Activated CD8-positive, alpha-beta memory T cell treated with anti-CD3 and anti-CD28 coated beads, Interleukin-2, amount 50 U/mL, for 24 hours (primary cell): Measurements from ENCODE around the gene PRDM9.
"Not testable (repeated sequence)": the region's sequence is repeated elsewhere in the genome, so short reads cannot be mapped to it uniquely, and the experiment has no call there.

Experiments
- DNase-seq: peaks from one replicate; pipeline ENCODE4 v3.0.0-alpha.2; 2020; ENCODE audit errors: extremely low read depth

The PRDM9 gene

DNA sequence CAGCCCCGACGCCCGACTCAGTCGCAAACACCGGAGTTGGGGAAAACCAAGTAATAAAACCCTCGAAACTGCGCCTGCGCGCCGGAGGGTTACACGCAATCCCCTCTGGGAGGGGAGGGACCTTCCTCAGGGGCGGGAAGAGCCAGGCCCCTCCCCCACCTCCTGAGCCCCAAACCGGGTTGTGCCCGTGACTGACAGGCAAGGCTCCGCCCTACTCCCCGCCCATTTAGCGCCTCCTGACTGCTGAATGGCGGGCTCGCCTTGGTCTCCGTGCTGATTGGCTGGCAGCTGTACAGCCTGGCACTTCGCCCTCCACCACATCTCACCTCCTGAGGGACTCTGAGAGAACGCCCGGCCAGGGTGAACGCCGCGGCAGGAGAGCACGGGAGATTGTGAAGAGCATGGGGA, at the start of gene PRDM9:
Gene PRDM9 (plus strand): TSS at position 332 of the 408 bp plus-strand sequence. CDS start 1,425 bp downstream, outside the sequence.
- DNase-seq = no peak

DNA sequence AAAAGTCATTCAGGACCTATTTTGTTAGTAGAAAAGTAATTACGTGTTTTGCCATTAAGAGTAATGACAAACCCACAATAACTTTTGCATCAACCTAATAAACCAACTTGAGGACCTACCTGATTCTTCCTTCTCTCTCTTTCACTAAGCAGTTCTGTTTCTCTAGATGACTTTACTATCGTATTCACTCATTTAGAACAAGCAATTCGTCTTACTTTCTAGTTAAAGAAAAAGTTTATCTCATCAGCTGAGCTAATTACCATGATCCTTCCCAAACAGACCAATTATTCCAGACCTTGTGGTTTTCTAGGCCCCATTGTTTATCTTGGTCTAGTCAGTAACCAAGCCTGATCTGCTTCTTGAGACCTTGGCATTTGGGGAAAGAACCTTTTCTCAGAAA, 49.6 kb upstream of the PRDM9 start:
- no peak for DNase-seq

DNA sequence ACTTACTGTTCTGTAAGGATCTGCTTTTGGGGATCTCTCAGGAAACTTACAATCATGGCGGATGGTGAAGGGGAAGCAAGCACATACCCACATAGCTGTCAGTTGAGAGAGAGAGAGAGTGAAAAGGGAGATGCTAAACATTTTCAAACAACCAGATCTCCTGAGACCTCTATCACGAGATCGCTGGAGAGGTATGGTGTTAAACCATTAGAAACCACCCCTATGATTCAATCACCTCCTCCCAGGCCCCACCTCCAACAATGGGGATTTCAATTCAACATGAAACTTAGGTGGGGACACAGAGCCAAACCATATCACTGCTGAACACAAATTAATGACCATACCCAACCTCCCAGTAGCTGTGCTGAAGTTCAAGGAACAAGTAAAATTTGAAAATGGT, 48.2 kb upstream of the PRDM9 start:
- DNase-seq = no peak

DNA sequence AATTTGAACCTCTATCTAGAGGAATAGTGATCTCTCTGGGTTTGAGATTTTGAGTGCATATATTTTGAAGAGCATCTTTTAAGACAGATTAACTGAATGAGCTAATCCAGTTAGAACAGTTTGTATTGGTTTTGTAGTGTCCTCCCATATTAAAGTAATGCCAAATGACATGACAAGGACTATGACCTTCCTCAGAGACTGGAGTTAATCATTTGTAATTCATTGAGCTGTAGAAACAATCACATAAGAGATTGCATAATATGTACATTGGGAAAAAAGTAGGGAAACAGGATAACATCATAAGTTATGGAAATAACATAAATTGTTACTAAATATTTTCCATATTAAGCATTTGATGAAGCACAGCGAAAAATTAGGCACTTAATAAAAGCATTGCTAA, 45.8 kb upstream of the PRDM9 start:
- no peak for DNase-seq

DNA sequence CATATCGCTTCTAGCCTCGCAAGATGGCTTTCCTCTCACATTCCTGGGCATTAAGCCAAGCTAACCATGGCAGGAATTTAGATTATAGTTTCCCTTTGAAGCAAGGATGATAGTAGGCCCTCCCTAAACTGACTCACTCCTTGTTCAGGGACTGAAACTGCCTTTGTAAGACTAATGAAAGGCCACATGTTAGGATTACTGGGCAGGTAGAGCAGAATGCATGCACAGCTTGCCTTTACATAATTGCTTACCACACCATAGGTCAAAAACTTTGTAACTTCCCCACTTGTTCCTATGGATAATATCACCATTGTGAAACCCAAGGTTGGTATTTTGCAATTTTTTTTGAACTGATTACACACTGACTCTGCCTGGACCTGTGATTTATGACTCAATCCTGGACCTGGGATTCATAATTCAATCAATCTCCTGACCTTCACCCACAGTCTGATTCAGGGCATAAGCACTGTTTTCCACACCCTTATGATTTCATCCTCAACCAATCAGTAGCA, 41.0 kb upstream of the PRDM9 start:
- no peak for DNase-seq

DNA sequence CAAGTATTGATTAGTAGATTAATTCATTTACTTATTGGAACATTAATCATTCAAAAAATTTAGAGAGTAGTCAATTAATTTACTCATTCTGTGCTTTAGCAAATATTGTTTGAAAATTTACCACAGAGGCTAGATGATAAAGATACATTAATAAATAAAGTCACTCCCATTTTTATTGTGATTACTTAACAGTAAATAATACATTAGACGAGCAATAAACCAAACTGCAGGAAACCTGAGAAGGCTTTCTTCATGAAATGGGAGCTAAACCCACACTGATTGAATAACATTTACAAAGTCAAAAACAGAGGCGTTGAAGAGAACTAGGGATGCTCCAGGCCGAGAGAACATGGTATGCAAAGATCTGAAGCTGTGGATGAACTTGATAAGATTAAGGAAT, 38.8 kb upstream of the PRDM9 start:
- DNase-seq = no peak

DNA sequence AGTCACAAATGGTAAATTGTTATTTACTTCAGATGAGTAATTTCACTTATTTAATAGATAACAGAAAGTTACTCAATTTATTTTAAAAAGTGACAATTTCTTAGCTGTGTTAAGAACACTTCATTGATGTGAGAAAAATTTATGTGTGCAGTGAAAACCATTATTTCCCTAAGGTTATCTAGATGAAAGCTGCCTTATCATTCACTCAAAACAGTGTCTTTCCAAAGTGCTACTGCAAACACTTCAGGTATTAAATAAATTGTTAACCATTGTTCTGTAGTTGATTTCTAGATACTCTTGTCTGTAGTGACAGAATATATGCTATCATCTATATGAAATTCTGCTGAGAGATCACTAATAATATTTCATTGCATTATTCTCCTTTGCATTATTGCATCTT, 33.5 kb upstream of the PRDM9 start:
- DNase-seq = no peak

DNA sequence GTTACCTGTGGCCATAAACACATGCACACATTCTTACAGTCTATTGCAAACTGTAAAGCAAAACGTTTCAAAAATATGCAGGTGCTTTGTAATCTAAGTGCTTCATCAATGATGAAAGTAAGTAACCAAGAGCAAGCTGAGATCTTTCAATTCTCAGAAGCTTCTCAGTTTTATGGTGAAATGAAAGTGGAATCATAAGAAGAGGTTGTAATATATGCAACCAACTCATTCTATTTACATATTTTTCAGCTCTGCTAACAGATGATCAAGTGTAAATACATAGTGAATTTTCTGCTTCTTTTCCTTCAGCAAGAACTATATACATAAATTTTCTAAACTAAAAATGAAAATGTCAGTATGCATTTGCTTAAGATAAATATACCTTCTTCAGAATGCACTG, 33.1 kb upstream of the PRDM9 start:
- no peak for DNase-seq

DNA sequence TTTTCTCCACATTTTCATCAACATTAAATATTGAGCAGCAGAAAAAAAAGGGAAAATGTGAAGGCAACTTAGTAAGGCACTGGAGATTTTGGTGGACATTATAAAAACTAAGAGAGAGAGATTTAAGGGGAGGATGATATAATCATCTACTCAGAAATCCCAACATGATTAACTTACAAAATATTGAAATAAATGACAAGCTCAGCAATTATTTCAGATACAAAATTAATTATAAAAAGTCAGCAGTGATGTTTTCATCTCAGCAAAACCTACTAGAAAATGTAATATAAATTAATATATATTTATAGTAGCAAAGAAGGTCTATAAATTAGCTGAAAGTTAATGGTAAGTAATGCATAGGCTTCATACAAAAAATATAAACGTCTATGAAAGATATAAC, 30.8 kb upstream of the PRDM9 start:
- no peak for DNase-seq

DNA sequence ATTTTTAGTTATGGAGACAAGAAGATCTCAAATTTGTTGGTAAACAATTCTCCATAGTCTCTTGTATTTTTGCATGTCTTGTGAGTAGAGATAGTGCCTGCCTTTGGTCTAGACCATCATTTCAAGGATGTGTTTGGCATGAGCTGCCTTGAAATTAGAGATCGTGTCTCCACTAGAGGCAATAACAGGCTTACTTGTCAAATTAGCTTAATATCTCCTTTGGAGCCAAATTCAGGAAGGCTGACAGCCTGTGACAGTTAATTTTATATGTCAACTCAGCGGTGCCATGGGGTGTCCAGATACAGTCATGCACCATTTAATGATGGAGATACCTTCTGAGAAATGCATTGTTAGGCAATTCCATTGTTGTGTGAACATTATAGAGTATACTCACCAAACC, 24.8 kb upstream of the PRDM9 start:
- no peak for DNase-seq

DNA sequence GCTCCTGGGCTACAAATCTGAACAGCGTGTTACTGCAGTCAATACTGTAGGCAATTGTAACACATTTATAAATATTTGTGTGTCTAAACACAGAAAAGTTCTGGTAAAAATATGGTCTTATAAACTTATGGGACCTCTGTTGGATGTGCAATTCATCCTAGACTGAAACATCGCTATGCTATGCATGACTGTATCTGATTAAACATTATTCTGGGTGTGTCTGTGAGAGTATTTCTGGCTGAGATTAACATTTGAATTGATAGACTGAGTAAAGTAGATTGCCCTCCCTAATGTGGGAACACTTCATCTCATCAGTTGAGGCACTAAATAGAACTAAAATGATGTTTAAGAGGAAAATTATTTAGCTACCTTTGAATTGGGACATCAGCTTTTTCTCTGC, 24.3 kb upstream of the PRDM9 start:
- DNase-seq = no peak

DNA sequence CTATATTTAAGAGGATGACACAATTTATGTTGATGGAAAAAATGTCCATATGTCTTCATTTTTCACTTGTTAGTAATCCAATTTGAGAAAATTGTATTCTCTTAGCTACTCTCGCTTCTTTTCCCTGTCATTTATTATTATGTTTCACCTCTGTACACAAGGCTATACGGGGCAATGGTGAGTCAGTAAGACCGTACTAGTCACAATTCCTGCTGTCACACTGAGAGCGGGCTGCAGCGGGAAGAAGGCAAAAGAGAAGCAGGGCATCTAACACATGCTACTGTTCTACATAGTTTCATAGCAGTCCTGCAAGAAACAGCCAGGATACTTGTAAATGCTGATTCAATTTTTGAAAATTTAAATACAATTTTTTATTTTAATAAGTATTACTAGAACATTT, 23.3 kb upstream of the PRDM9 start:
- DNase-seq = no peak

DNA sequence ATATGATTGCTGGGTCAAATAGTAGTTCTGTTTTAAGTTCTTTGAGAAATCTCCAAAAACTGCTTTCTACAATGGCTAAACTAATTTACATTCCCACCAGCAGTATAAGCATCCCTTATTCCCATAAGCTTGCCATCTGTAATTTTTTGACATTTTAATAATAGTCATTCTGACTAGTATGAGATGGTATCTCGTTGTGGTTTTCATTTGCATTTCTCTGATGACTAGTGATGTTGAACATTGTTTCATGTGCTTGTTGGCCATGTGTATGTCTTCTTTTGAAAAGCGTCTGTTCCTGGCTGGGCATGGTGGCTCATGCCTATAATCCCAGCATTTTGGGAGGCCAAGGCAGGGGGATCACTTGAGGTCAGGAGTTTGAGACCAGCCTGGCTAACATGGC, 21.2 kb upstream of the PRDM9 start:
- DNase-seq = not testable (repeated sequence)

DNA sequence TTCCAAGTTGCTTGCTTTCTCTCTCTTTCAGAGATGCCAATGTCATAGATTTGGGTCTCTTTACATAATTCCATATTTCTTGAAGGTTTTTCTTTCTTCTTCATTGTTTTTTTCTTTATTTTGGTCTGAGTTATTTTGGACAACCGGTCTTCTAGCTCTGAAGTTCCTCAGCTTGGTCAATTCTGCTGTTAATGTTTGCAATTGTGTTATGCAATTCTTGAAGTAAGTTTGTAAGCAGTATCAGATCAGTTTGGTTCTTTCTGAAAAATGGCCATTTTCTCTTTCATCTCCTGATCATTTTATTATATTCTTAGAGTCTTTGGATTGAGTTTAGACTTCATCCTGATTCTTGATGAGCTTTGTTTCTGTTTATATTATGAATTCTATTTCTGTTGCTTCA, 16.4 kb upstream of the PRDM9 start:
- DNase-seq = no peak

DNA sequence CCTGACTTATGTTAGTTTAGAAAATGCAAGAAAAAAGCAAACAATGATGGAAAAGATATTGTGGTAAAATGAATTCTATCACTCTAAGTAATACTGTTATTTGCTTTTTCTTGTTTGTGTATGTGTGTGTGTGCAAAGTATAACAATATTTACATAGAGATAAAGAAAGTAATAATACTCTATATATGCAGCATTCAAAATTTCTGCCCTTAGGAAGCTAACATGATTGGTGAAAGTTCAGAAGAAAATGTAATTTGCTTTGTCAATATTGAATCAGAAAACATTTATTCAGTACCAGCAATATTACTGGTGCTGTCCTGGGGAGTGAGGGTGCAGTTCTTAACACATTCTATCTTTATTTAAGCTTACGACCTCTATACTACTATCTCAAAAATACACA, 12.9 kb upstream of the PRDM9 start:
- no peak for DNase-seq

DNA sequence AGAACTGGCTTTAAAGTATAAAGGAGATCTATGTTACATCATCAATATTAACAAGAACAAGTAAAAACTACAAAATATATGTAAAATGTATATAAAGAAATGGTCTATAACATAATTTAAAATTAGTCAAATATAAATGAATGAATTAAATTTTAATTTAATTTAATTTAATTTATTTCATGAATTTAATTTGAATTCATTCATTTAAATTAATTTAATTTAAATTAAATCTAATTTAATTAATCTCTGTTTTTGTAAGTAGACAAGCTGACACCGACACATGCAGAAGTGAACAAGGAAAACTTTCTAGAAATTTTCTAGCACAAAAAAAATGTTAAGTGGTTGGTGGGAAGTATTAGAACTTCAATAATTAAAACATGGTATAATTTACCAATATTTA, 10.8 kb upstream of the PRDM9 start:
- no peak for DNase-seq

DNA sequence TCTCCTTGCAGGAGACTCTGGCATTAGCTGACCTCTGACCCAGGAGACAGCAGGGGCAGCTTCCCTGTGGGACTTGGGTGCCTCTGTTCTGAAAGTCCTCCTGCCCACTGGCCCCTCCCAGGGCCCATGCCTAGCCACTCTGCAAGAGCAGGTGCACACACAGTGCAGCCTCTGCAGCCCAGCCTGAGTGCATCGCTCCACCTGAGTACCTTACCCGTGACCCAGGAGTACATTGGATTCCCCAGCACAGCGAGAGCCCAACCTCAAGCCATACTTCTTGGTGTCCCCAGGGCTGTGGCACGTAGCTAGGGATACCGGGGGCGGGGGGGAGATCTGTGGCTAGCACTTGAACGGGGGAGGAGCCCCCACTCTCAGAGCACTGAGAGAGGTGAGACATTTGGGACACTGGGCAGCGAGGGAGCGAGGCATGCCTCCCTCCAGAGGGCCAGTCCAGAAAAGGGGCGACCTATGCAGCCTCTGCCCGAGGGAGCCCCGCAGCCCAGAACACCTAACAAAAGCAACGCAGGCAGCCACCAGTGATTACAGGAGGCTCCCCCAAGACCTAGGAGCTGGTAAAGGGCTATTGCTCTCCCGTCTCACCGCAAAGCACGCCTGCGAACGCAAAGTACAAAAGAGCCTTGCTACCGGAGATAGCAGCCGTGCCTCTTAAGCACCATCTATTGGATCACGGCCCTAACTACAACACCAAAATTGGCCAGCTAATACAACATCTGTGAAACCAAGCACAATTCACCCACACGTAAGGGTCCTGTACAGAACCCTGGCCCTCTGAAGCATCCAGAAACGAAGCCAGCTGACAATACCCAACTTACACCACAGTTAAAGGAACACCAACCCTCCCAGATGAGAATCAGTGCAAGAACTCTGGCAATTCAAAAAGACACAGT, 826 bp upstream of the PRDM9 start:
- DNase-seq = no peak

DNA sequence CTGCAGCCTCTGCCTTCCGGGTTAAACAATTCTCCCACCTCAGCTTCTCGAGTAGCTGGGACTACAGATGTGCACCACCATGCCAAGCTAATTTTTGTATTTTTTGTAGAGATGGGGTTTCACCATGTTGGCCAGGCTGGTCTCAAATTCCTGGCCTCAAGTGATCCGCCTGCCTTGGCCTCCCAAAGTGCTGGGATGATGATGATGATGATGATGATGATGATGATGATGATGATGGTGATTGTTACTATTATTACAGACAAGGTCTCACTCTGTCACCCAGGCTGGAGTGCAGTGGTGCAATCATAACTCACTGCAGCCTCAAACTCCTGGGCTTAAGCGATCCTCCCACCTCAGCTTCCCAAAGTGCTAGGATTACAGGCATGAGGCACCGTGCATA, 3.0 kb downstream of the PRDM9 start:
- DNase-seq = not testable (repeated sequence)

DNA sequence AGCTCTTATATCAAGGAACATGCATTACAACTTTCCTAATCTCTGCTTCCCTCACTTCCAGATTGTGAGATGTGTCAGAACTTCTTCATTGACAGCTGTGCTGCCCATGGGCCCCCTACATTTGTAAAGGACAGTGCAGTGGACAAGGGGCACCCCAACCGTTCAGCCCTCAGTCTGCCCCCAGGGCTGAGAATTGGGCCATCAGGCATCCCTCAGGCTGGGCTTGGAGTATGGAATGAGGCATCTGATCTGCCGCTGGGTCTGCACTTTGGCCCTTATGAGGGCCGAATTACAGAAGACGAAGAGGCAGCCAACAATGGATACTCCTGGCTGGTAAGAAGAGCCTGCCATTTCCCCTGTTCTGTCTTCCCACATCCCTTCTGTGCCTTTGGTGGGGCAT, 15.1 kb downstream of the PRDM9 start:
- no peak for DNase-seq

DNA sequence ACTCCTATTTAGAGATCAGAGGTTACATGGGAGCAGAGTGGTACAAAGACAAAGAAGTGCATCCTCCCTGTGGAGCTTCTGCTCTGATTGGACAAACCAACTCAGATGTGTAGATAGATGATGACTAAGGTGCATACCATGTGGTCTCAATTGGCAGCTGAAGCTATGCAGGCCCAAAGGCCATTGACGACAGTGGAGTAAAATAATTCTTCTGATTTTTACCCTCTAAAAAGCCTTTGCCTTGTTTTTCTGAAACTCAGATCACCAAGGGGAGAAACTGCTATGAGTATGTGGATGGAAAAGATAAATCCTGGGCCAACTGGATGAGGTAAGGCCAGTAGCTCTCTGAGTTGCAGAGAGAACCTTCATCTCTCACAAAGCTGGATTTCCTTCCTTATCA, 15.6 kb downstream of the PRDM9 start:
- no peak for DNase-seq

DNA sequence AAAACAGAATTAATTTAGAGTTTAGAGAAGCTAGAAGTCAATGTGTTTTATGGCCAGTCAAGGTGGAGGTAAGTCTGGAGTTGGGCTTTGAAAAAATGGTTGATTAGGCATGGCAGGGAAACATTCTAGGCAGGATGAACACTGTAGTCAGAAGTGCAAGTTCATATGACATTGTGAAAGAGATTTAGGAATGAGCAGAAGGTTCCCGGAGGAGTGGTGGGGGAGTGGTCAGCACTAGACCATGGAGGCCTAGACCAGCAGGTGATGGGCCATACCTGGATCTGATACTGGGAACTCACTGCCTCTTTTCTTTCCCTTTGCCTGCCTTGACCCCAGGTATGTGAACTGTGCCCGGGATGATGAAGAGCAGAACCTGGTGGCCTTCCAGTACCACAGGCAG, 16.6 kb downstream of the PRDM9 start:
- no peak for DNase-seq

DNA sequence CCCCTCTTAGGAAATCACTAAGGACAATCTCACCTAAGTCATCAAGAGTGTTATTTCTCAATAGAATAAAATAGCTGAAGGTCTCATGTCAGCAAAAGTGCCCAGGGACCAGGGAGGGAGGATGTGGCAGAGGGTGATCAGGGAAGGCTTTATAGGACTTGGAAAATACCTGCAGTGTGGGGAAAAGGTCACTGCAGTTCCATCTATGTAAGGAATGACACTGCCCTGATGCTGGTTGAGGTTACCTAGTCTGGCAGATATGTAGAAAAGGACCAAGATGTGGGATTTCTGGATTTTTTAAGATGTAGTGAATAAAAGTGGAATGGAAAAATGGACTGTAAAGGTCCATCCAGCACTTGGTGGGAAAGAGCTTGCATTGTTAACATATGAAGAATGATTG, 18.3 kb downstream of the PRDM9 start:
- no peak for DNase-seq

DNA sequence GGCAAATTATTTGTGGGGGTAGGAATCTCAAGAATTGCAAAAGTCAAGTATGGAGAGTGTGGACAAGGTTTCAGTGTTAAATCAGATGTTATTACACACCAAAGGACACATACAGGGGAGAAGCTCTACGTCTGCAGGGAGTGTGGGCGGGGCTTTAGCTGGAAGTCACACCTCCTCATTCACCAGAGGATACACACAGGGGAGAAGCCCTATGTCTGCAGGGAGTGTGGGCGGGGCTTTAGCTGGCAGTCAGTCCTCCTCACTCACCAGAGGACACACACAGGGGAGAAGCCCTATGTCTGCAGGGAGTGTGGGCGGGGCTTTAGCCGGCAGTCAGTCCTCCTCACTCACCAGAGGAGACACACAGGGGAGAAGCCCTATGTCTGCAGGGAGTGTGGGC, 19.2 kb downstream of the PRDM9 start:
- DNase-seq = not testable (repeated sequence)
